Measurements from ENCODE around the gene CIT.
A peak's percentile ranks its signal among the peaks of the same experiment; 100 is the strongest.

The CIT gene

GRCh38 chr12:119699199-119699760 is 177.8 kb downstream of the CIT start:
- no peak for DNase-seq (ENCODE audit: low spot score)

GRCh38 chr12:119696943-119697342 is 180.2 kb downstream of the CIT start:
- no peak for DNase-seq (ENCODE audit: low spot score)

DNA sequence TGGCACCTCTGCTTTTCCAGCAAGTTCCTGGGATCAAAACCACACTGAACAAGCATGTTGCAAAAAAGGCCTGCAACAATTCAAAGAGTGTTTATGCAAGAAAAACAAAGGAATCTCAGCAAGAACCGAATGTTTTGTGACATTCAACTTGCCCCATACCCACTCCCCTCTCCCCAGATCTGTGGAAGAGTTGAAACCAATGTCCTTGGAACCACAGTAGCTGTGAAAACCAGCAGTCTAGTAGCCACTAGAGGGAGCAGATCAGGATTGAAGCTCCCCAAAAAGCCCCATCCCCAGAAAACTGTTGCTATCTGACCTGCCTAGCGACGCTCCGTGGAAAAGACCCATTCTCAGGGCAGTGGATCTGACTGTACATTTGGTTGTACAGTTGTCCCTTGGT is 182.1 kb downstream of the CIT start:
- peak; percentile 16 for DNase-seq (ENCODE audit: low spot score)

- DNase-seq (ENCODE audit: low spot score), result no peak
Observed at GRCh38 chr12:119694111-119694510, 183.0 kb downstream of the CIT start.

DNA sequence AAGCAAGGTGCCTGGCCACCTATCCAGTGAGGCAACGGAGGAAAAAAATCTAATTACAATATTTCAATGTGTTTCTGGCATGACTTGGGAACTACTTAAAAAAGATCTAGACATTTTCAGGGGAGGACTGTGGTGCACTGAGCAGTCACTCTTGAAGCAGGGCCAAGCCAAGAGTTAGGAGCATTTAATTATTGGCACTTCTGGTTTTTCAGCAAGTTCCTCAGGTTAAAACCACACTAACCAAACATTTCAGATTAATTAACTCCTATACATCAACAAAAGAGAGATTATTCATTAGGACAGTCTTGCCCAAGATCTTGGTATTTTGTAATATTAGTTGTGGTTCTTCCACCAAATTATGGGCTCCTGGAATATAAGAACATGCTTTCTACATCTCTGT is 183.6 kb downstream of the CIT start:
- DNase-seq (ENCODE audit: low spot score), result no peak

DNA sequence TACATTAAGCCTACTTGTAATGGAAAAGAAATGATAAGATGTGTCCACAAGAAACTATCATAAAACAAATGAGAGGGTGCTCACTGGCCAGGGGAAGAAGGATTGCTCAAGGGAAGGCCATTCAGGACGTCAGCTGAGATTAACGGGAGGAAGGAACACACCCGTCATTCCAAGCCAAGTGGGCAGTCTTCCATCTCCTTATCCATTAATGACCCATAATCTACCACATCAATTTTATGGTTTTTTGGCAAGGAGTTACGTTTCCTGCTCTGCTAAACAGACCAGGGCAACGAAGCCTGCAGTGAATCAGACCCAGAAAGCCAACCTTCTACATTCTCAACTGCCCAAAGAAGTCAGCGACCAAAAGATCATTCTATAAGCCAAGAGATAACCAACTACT is 184.1 kb downstream of the CIT start:
- no peak for DNase-seq (ENCODE audit: low spot score)

DNA sequence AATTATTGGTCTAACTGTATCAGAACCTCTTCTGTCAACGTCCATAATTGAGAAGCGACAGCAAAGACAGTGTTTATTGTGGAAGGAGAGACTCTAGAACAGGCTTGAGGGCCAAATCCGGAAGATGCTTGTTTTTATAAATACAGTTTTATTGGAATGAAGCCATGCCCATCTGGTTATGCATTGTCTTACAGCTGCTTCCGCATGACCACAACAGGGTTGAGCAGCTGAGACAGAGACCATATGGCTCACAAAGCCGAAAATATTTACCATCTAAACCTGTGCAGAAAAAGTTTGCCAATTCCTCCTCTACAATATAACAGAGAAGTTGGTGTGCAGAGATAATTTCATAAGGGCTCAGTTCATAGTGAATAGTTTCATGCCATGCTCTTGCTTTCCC is 184.7 kb downstream of the CIT start:
- no peak for DNase-seq (ENCODE audit: low spot score)

DNA sequence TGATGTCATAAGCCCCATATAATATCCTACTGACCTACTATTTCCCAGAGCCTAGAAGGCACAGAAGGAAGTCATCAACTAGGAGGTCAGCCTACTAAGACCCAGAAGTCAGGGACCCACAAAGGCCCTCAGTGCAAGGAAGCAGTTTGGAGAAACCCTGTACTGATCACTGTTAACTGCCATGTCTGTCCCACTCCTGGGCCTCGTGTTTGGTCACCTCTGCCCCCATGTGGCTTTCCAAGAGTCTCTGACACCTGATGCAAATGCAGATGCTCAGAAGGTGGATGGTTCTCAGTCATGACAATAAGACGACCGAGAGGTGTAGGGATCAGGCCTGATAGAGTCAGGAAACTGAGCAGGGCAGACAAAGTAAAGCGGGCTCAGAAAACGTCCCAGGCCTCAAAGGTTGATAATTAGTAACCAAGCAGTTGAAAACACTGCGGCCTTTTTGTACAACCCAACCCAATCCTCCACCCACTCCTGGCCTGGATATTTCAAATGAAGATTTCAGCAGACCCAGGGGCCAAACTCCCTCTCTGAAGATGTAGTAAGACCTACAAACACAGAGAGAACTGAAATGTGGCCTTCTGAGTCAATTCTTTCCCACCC is 185.8 kb downstream of the CIT start:
- DNase-seq (ENCODE audit: low spot score), result no peak

DNA sequence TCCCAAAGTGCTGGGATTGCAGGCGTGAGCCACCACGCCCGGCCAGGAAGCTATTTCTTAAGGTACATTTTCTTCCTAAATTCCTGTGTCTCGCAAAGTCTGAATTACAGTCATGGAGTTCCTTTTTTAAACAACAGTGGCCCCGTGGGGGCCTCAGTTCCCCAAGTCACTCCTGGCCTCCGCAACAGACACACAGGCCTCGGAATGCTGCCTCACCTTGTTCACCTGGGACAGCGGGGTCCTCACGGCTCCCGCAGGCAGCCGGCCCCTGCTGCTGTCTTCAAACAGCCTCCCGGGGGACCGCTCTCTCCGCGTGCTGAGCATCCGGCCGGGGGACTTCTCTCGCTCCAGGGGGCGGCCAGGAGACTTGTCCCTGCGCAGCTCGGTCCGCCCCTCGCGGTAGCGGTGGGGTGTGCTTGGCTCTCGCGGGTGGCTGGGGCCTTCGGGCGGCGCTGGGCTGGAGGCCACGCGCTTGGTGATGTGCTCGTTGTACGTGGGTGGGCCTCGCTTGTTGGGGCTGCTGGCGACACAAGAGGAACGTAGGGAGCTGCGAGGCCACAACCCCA is 187.1 kb downstream of the CIT start:
- DNase-seq (ENCODE audit: low spot score), result no peak

DNA sequence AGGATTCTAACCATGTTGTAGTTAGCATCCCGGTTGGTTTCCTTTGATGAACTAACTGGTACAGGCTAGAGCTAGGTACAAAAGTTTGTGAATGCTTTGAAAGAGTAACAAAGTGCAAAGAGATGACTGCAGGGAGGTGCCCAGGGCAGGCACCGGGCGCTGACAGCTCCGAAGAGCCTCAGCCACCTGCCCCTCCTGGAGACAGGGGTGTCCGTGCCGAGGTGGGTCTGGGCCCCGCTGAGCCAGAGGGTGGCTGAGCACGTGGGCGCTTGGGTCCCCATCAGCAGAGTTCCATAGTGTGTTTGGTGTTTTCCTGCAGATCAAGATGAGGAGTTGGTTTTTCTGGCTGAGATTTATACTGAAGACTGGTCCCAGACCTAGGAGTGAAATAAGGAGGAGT is 189.2 kb downstream of the CIT start:
- no peak for DNase-seq (ENCODE audit: low spot score)

GRCh38 chr12:119687406-119687805 is 189.7 kb downstream of the CIT start:
- no peak for DNase-seq (ENCODE audit: low spot score)

GRCh38 chr12:119686776-119687175 is 190.3 kb downstream of the CIT start:
- no peak for DNase-seq (ENCODE audit: low spot score)

GRCh38 chr12:119686355-119686754 is 190.8 kb downstream of the CIT start:
- DNase-seq (ENCODE audit: low spot score), result no peak

DNA sequence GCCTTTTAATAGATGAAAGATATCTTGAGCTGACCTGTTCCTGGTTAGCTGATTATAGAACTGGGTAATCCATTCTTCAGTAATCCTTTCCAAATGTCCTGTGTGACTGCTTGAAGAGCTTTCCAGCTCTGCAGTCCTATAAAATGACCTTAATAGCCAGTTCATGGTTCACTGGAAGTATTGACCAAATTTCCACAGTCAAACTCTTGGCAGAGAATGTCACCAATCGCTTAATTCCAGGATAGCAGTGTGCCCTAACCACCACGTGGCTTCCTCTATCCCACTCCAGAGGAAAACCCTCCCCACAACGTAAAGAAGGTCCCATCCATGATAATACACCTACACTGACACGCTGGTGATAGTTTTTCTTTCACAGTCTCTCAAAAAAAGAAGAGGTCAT is 191.7 kb downstream of the CIT start:
- no peak for DNase-seq (ENCODE audit: low spot score)

DNA sequence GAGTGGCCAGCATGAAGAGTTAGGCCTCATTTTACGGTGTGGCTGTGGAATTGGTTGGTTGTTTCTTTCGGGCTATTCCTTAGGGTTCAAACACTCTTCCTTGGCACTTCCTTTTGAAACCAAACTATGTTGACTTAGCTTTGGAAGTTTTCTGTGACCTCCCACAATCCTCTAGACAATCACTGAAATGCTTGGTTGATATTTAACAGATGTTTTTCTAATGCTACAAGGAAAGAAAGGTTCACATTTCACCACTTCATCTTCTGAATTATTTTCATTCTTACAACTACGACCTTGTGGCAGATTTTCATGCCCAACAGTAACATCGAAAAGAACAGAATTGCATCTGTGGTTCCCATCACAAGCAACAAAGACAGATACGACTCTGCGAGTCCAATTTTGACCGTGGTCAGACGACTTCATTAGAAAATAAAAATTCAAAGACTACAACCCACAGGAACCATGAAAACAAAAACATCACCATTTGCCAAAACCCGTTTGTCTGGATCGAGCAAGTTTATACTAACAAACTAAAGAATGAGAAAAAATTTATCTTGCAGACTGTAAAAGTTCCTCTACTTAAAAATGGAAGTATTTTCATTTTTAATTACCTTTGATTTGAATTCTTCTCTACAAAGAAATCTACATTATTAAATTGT is 192.3 kb downstream of the CIT start:
- no peak for DNase-seq (ENCODE audit: low spot score)

GRCh38 chr12:119683816-119684215 is 193.3 kb downstream of the CIT start:
- no peak for DNase-seq (ENCODE audit: low spot score)

DNA sequence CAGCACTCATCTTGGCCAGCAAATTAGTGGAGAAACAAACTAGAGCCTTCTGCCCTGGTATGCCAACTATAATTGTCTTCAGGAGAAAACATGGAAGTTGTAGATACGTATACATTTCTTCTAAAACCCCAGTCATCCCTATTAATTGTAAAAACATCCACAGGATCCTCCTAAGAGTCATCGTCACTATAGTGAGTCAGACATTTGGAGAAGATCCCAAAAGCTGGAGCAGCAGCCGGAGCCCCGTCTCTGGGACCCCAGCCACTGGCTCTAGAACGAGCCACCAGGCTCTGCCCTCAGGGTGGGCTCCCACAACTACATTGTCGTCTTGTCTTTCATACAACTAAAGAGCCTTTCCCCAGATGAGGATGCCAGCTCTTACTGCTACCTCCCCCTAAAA is 193.7 kb downstream of the CIT start:
- DNase-seq (ENCODE audit: low spot score), result no peak

DNA sequence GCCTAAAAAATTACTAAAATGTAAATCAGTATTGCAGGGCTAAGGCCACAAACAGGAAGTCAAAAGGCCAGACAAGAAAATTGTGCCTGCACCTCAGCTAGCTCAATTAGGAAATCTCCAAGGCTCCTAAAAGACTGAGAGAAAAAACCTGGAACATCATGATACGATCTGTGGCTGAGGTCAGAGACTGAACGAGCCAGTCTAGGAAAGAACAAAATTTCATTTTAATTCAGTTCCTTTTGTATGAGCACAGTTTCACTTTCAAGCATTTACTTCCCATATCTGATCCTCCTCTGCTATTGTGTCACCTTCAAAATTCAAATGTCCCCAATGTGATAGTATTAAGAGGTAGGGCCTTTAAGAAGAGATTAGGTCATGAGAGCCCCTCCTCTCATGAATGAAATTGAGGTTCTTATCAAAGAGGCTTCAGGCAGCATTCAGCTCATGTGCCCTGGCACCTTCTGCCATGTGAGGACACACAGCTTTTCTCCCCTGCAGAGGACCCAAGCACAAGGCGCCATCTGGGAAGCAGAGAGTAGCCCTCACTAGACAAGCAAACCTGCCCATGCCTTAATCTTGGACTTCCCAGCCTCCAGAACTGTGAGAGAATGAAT is 194.4 kb downstream of the CIT start:
- DNase-seq (ENCODE audit: low spot score), result peak; percentile 60

DNA sequence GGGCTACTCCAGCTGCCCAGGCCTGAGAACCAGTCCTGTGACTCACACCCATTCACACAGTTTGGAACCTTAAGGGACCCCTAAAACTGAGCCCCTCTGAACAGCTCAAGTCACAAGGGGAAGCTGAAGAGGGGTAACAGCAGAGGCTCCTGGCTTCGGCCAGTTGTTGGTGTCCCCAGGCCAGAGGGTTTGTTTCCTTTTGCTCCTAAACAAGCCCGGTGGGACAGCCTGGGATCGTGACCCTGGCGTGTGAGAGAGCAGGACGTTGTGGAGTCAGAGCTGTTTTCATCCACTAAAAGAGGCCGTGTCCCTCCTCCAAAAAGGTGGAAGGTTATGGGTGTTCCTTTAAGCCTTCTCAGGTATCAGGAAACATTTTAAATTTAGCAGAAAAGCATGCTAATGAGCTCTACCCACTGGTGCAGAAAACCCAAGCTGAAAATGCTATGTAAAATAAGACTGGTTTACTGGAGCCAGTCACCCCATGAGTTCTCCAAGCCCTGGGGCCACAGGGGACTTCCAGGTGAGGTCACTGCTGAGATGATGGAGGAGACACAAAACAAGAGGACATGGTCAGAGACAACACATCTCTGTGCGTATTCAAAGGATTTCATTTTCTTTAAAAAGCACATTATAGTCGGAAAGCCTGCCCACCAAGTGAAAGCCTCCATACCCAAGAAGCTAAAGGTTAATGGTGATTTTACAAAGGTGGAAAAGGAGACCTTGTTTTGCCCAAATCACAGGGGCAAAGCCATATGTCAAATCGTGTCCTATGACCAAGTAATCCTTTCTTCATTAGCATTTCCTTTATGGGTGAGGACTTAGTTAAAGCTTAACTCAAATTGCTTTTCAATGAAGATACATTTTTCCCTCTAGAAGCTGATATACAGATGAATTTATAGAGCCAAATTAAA is 195.1 kb downstream of the CIT start:
- no peak for DNase-seq (ENCODE audit: low spot score)

DNA sequence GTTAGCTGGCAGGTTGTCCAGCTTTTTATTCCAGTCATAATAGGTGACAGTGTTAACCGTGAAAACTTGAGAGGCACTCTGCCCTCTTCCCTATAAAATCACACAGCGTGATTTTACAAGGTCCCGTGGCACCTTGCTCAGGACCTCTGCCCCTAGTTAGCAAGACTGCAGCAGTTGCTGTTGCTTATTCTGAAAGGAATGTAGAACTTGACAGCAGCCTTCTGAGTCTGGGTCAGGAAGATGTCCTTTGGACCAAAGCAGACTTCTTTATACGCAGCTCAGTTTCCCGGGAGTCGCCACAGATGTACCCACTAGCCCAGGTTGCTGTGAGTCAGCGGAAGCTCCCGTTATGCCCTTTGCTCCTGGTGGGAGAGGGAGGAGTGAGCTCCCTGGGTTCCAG is 196.0 kb downstream of the CIT start:
- no peak for DNase-seq (ENCODE audit: low spot score)

- DNase-seq (ENCODE audit: low spot score), result no peak
Observed at GRCh38 chr12:119679490-119679889, 197.6 kb downstream of the CIT start.

GRCh38 chr12:119679081-119679480 is 198.0 kb downstream of the CIT start:
- DNase-seq (ENCODE audit: low spot score), result no peak

Measured in NAMALWA (cell line).